HPDE6-E6E7 (cell line): ENCODE measurements around the gene MYEF2.

ENCODE experiments used
- DNase-seq: peaks from one replicate; pipeline ENCODE4 v3.0.0; 2011; ENCODE audit warnings: missing footprints; ENCODE audit errors: extremely low spot score

The MYEF2 gene

GRCh38 chr15:48177766-48178647 lies at the start of gene MYEF2:
Gene MYEF2 (minus strand): TSS chr15:48178295. CDS start chr15:48178237, 58 bp downstream.
- peak; percentile 66 for DNase-seq

- no peak for DNase-seq
Observed at GRCh38 chr15:48225771-48226170, 47.7 kb upstream of the MYEF2 start.

- DNase-seq, result no peak
Observed at GRCh38 chr15:48222627-48223026, 44.5 kb upstream of the MYEF2 start.

- DNase-seq, result no peak
Observed at GRCh38 chr15:48221885-48222284, 43.8 kb upstream of the MYEF2 start.

- DNase-seq, result no peak
Observed at GRCh38 chr15:48221261-48221660, 43.2 kb upstream of the MYEF2 start.

GRCh38 chr15:48205981-48206380 lies 27.9 kb upstream of the MYEF2 start, which contains the start of gene SLC12A1:
Gene SLC12A1 (plus strand): TSS chr15:48206302. CDS start chr15:48207720, 1,418 bp downstream.
- no peak for DNase-seq

GRCh38 chr15:48202068-48202467 lies 24.0 kb upstream of the MYEF2 start:
- DNase-seq, result no peak

- DNase-seq, result no peak
Observed at GRCh38 chr15:48191574-48192225, 13.6 kb upstream of the MYEF2 start, which contains the start of gene CTXN2. Gene CTXN2 (plus strand): TSS chr15:48191665. CDS start chr15:48201301, 9,636 bp downstream.

GRCh38 chr15:48190932-48191573 lies 13.0 kb upstream of the MYEF2 start:
- peak; percentile 19 for DNase-seq

- no peak for DNase-seq
Observed at GRCh38 chr15:48186271-48186670, 8.2 kb upstream of the MYEF2 start.

- DNase-seq, result no peak
Observed at GRCh38 chr15:48185529-48185928, 7.4 kb upstream of the MYEF2 start.

- no peak for DNase-seq
Observed at GRCh38 chr15:48182749-48183148, 4.7 kb upstream of the MYEF2 start.

GRCh38 chr15:48178648-48178931 lies 495 bp upstream of the MYEF2 start:
- DNase-seq, result no peak

GRCh38 chr15:48177383-48177765 lies 721 bp downstream of the MYEF2 start:
- DNase-seq, result peak; percentile 2

- DNase-seq, result no peak
Observed at GRCh38 chr15:48176957-48177356, 1.1 kb downstream of the MYEF2 start.

GRCh38 chr15:48176112-48176511 lies 2.0 kb downstream of the MYEF2 start:
- DNase-seq, result no peak

GRCh38 chr15:48175126-48175525 lies 3.0 kb downstream of the MYEF2 start:
- no peak for DNase-seq

- no peak for DNase-seq
Observed at GRCh38 chr15:48170981-48171380, 7.1 kb downstream of the MYEF2 start.

GRCh38 chr15:48168616-48169015 lies 9.5 kb downstream of the MYEF2 start:
- no peak for DNase-seq

GRCh38 chr15:48153526-48153925 lies 24.6 kb downstream of the MYEF2 start:
- no peak for DNase-seq

GRCh38 chr15:48149858-48150257 lies 28.2 kb downstream of the MYEF2 start:
- DNase-seq, result peak; percentile 11

GRCh38 chr15:48147358-48147757 lies 30.7 kb downstream of the MYEF2 start:
- no peak for DNase-seq

GRCh38 chr15:48145923-48146322 lies 32.2 kb downstream of the MYEF2 start:
- no peak for DNase-seq
